Subcutaneous abdominal adipose tissue (tissue), 5 donors: ENCODE measurements around the gene NIPAL1.

Experiments used
- H3K27ac ChIP-seq: one replicate; pipeline ENCODE4 v1.7.0; 2013; ENCODE audit warnings: low read depth, mild to moderate bottlenecking, inconsistent platforms, low read length, moderate library complexity
- H3K27me3 ChIP-seq, 5 donors: one replicate each; pipeline ENCODE4 v1.7.0; 2013; ENCODE audit warnings: low read length in 5 of 5, inconsistent platforms in 1 of 5; ENCODE audit not compliant: control insufficient read depth in 5 of 5, insufficient read depth in 4 of 5
- H3K36me3 ChIP-seq, 5 donors: one replicate each; pipeline ENCODE4 v1.7.0; 2013; ENCODE audit warnings: low read length in 5 of 5; ENCODE audit not compliant: control insufficient read depth in 5 of 5, insufficient read depth in 5 of 5
- H3K4me1 ChIP-seq, 5 donors: one replicate each; pipeline ENCODE4 v1.7.0; 2013; ENCODE audit warnings: low read length in 5 of 5, mild to moderate bottlenecking in 3 of 5, moderate library complexity in 1 of 5; ENCODE audit not compliant: control insufficient read depth in 5 of 5, insufficient read depth in 5 of 5
- H3K4me3 ChIP-seq, 5 donors: one replicate each; pipeline ENCODE4 v1.7.0; 2013; ENCODE audit warnings: low read length in 5 of 5, low read depth in 1 of 5
- H3K9ac ChIP-seq, 5 donors: one replicate each; pipeline ENCODE4 v1.7.0; 2013; ENCODE audit warnings: low read length in 5 of 5, mild to moderate bottlenecking in 4 of 5, moderate library complexity in 3 of 5
- H3K9me3 ChIP-seq, 5 donors: one replicate each; pipeline ENCODE4 v1.7.0; 2013; ENCODE audit warnings: low read length in 5 of 5; ENCODE audit not compliant: control insufficient read depth in 5 of 5
- donor health status: healthy.
- donor health status: healthy.
- donor health status: healthy.
- donor health status: healthy.
- donor health status: healthy.

Gene NIPAL1

GRCh38 chr4:48022192-48022799 is 5.7 kb downstream of the NIPAL1 start:
- Histone ChIP-seq H3K27ac (no peak overlapping the region), H3K36me3 (no peaks in the 10 kb centered on the region), H3K9ac (no peak overlapping the region), H3K9me3 (no peaks in the 10 kb centered on the region), H3K27me3 (peaks cover 0 to 5% (median 0%) of the 10 kb centered on the region in 5 donors), H3K4me3 (no peak overlapping the region), H3K4me1 (peaks cover 0 to 8% (median 3%) of the 10 kb centered on the region in 5 donors)

DNA sequence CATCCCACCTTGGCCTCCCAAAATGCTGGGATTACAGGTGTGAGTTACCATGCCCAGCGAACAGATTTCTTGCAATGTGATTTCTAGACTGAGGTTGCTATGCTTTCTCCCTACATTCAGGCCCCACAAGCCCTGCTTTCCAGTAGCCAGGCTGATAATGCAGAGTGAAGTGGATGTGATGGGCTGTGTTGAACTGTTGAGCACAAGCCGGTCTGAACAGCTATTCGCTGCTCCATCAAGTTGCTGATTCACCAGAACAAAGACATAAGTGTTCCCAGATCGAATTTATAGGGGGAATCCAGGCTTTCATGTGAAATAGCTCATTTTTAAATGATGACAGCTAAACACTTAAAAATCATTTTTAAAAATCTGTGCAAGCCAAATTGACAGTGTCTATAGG is 8.0 kb downstream of the NIPAL1 start:
- no peaks in the 10 kb centered on the region for H3K36me3 ChIP-seq
- no peak overlapping the region for H3K27ac ChIP-seq
- peaks cover 0 to 2% (median 0%) of the 10 kb centered on the region in 5 donors for H3K27me3 ChIP-seq
- H3K4me1 ChIP-seq, result peaks cover 0 to 4% (median 0%) of the 10 kb centered on the region in 5 donors
- H3K4me3 ChIP-seq, result no peak overlapping the region
- no peak overlapping the region for H3K9ac ChIP-seq
- no peaks in the 10 kb centered on the region for H3K9me3 ChIP-seq

DNA sequence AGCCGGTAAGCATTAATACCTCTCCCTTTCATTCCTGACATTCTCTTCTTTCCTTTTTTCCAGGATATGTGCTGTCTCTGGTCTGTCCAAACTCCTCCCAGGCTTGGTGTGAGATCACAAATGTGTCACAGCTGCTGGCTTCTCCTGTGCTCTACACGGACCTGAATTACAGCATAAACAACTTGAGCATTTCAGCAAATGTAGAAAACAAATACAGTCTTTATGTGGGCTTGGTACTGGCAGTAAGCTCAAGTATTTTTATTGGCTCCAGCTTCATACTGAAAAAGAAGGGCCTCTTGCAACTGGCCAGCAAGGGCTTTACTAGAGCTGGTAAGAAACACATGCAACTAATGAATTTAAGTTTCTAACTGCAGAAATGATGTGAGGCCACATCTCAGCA is 8.4 kb downstream of the NIPAL1 start:
- Histone ChIP-seq H3K36me3 (no peaks in the 10 kb centered on the region), H3K27me3 (peaks cover 0 to 2% (median 0%) of the 10 kb centered on the region in 5 donors), H3K4me1 (peaks cover 0 to 4% (median 0%) of the 10 kb centered on the region in 5 donors), H3K9me3 (no peaks in the 10 kb centered on the region), H3K9ac (no peak overlapping the region), H3K27ac (no peak overlapping the region), H3K4me3 (no peak overlapping the region)

DNA sequence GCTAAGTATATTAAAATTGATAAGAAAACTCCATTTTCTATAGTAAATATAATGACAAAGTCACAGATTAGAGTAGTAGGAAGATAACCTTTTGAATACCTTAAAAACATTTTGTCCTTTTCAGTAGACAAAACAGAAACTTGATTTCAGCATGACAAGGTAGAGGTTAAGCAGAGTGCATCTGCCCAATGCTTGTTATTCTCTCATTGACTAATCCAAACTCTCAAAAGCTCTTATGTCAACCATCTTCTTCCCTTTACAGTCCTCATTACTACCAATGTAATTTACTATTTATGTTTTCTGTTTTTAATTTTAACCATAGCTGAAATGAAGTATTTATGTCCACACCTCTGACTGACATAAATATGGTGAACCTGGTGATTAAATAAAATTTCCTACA is 11.1 kb downstream of the NIPAL1 start:
- no peaks in the 10 kb centered on the region for H3K9me3 ChIP-seq
- H3K4me1 ChIP-seq, result peaks cover 0 to 9% (median 6%) of the 10 kb centered on the region in 5 donors
- H3K27me3 ChIP-seq, result peaks cover 0 to 2% (median 0%) of the 10 kb centered on the region in 5 donors
- H3K36me3 ChIP-seq, result no peaks in the 10 kb centered on the region
- H3K4me3 ChIP-seq, result no peak overlapping the region
- no peak overlapping the region for H3K27ac ChIP-seq
- H3K9ac ChIP-seq, result no peak overlapping the region

DNA sequence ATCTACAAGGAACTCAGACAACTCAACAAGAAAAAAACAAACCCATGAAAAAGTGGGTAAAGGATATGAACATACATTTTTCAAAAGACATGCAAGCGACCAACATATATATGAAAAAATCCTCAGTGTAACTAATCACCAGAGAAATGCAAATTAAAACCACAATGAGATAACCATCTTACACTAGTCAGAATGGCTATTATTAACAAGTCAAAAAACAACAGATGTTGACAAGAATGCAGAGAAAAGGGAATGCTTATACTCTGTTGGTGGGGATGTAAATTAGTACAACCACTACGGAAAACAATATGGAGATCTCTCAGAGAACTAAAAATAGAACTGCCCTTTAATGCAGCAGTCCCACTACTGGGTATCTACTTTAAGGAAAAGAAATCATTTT is 12.1 kb downstream of the NIPAL1 start:
- Histone ChIP-seq H3K9ac (no peak overlapping the region), H3K4me3 (no peak overlapping the region), H3K4me1 (peaks cover 0 to 14% (median 9%) of the 10 kb centered on the region in 5 donors), H3K36me3 (no peaks in the 10 kb centered on the region), H3K27ac (no peak overlapping the region), H3K9me3 (no peaks in the 10 kb centered on the region), H3K27me3 (peaks cover 0 to 2% (median 0%) of the 10 kb centered on the region in 5 donors)

DNA sequence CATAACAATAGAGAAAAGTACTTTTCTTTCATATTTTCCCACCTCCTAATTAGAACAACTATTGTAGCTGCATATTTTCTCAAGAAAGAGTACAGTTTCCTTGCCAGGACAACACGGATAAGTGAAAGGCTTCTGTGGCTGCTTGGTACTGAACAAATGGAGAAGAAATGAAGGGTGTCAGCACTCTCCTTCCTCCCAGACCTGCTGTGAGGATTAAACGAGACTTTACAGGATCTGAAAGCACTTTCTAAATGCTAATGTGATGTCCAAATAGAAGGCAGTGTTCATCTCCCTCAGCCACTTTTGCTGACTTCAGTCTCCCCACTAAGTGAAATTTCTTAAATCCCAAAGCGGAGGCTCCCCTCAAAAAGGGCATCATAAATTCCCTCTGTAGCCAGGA is 13.9 kb downstream of the NIPAL1 start:
- no peak overlapping the region for H3K9ac ChIP-seq

DNA sequence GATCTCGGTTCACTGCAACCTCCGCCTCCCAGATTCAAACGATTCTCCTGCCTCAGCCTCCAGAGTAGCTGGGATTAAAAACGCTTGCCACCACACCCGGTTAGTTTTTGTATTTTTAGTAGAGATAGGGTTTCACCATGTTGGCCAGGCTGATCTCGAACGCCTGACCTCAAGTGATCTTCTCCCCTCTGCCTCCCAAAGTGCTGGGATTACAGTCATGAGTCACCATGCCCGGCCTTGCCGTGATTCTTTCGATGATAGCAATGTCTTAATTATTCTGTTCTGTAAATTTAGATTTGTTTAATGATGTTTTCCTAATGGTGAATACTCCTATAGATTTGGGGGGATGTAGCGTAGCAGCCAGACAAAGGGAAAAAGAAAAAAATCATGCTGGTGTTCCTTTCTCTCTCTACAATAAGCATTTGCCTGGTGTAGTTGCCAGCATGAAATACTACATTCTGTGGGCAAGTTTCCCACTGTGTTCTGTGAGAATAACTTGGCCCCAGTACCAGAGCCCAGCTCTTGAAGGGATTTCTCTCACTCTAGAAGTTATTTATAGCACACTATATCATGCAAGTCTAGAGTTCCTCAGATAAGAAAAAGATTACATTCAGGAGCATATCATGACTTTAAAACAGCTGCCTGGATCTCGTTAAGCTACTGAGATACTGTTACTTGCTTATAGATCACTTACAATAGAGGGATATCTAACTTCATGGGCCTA is 15.4 kb downstream of the NIPAL1 start:
- H3K27me3 ChIP-seq, result no peaks in the 10 kb centered on the region
- peaks cover 0 to 14% (median 9%) of the 10 kb centered on the region in 5 donors for H3K4me1 ChIP-seq
- peak overlapping the region; percentile 56 for H3K27ac ChIP-seq
- H3K9ac ChIP-seq, result peak overlapping the region in 1 of 5 donors; percentile 28
- no peak overlapping the region for H3K4me3 ChIP-seq
- no peaks in the 10 kb centered on the region for H3K36me3 ChIP-seq
- H3K9me3 ChIP-seq, result no peaks in the 10 kb centered on the region

More for the DNA sequence above, 13.9 kb downstream of the NIPAL1 start:
- no peak overlapping the region for H3K4me3 ChIP-seq
- H3K4me1 ChIP-seq, result peaks cover 0 to 14% (median 9%) of the 10 kb centered on the region in 5 donors
- no peaks in the 10 kb centered on the region for H3K27me3 ChIP-seq
- H3K36me3 ChIP-seq, result no peaks in the 10 kb centered on the region
- H3K27ac ChIP-seq, result no peak overlapping the region
- no peaks in the 10 kb centered on the region for H3K9me3 ChIP-seq

GRCh38 chr4:48032721-48033120 is 16.1 kb downstream of the NIPAL1 start:
- peak overlapping the region; percentile 56 for H3K27ac ChIP-seq

GRCh38 chr4:48033412-48033811 is 16.8 kb downstream of the NIPAL1 start:
- Histone ChIP-seq H3K27me3 (no peaks in the 10 kb centered on the region), H3K9ac (no peak overlapping the region), H3K36me3 (no peaks in the 10 kb centered on the region), H3K27ac (no peak overlapping the region), H3K4me1 (peaks cover 0 to 14% (median 9%) of the 10 kb centered on the region in 5 donors), H3K4me3 (no peak overlapping the region), H3K9me3 (no peaks in the 10 kb centered on the region)

More at GRCh38 chr4:48032721-48033120, 16.1 kb downstream of the NIPAL1 start:
- H3K9me3 ChIP-seq, result no peaks in the 10 kb centered on the region
- no peaks in the 10 kb centered on the region for H3K27me3 ChIP-seq
- H3K36me3 ChIP-seq, result no peaks in the 10 kb centered on the region
- H3K4me3 ChIP-seq, result no peak overlapping the region
- peaks cover 0 to 14% (median 9%) of the 10 kb centered on the region in 5 donors for H3K4me1 ChIP-seq
- H3K9ac ChIP-seq, result peak overlapping the region in 1 of 5 donors; percentile 28

GRCh38 chr4:48033825-48034413 is 17.3 kb downstream of the NIPAL1 start:
- Histone ChIP-seq H3K9me3 (no peaks in the 10 kb centered on the region), H3K9ac (no peak overlapping the region), H3K36me3 (no peaks in the 10 kb centered on the region), H3K4me3 (no peak overlapping the region), H3K27me3 (no peaks in the 10 kb centered on the region), H3K4me1 (peaks cover 0 to 14% (median 9%) of the 10 kb centered on the region in 5 donors), H3K27ac (no peak overlapping the region)
